Hippocampal formation (tissue), 2 donors: Measurements from ENCODE around the gene ETFDH.
"Not testable (repeated sequence)": the region's sequence is repeated elsewhere in the genome, so short reads cannot be mapped to it uniquely, and the experiment has no call there.

ENCODE experiments used
- DNase-seq, 2 donors: peaks; one replicate each; lab custom pipeline; 2025; lab: John Stamatoyannopoulos, UW

The ETFDH gene

GRCh38 chr4:158754385-158755180 lies 82.5 kb downstream of the ETFDH start:
- no peak for DNase-seq

DNA sequence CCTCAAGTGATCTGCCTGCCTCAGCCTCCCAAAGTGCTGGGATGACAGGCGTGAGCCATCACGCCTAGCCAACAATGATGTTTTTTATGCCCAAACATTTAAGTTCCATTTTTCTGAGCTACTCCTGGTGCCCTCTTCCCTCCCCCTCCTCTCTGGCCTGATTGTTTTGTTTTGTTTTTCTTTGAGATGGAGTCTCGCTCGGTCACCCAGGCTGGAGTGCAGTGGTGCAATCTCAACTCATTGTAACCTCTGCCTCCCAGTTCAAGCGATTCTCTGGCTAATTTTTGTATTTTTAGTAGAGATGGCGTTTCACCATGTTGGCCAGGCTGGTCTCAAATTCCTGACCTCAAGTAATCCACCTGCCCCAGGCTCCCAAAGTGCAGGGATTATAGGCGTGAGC lies 83.7 kb downstream of the ETFDH start:
- DNase-seq: not testable (repeated sequence)

DNA sequence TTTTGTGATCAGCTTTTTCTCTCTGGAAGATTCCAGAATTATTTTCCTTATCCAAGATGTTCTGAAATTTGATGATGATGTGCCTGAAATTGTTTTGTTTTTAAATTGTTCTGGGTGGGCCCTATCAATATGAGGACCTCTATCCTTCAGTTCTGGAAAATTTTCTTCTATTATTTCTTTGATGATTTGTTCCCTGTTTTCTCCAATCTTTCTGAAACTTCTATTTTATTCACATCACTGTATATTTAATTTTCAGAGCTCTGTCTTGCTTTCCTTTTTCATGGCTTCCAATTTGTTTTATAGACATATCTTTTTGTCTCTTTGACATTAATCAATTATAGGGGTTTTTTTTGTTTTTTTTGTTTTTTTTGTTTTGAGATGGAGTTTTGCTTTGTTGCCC lies 84.5 kb downstream of the ETFDH start:
- no peak for DNase-seq

DNA sequence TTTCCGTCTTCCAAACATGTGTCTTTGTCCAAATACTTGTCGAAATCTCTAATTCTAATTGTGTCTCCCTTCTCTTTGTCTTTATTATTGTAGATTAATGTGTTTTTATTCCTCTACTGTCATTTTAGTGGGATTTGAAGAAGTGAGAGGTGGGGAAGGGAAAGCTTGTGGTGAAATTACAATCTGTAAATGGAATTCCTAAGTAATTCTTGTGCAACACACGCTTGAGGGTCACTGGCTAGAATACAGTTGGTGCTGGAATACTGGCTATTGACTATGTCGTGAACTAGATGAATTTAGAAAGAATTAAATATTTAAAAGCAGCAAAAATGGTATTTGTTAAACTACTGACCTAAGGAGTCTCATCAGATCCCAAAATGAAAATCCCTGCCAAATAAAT lies 86.0 kb downstream of the ETFDH start:
- DNase-seq: no peak

DNA sequence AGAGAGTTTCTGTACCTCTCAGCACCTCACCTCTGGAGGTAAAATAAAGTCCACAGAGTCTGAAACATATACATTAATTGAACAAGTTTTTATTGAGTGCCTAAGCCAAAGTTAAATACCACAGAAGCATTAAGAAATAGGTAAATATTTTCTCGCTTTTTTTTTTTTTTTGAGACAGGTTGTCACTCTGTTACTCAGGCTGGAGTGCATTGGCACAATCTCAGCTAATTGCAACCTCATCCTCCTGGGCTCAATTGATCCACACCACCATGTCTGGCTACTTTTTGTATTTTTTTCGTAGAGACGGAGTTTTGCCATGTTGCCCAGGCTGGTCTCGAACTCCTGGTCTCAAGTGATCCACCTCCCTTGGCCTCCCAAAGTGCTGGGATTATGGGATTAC lies 86.6 kb downstream of the ETFDH start:
- no peak for DNase-seq
